GM23338 (cell line): Measurements from ENCODE around the gene PRR4. TPM values are rescaled to one million over a fixed set of nuclear protein-coding genes. Genes with fewer than 3 reads are reported as not detected.

Experiments used
- ATAC-seq: fragments of 200-7000 bp; cut with Tn5 transposase; 3 replicates; pipeline ENCODE4 v1.9.1; 2020
- DNase-seq: peaks from one replicate; pipeline ENCODE4 v3.0.0-alpha.2; 2015; ENCODE audit warnings: low spot score
- H2AFZ ChIP-seq: fragments of 200-600 bp; sonication (generic); 2 replicates; pipeline ENCODE4 v1.8.0; 2016; ENCODE audit warnings: antibody characterized with exemption, mild to moderate bottlenecking, moderate library complexity
- H3F3A ChIP-seq: fragments of 200-600 bp; sonication (generic); replicated peaks from 2 replicates; pipeline ENCODE4 v1.8.0; 2017; ENCODE audit warnings: antibody characterized with exemption, mixed run types, low read depth
- H3K27ac ChIP-seq: fragments of 200-600 bp; sonication (generic); 2 replicates; pipeline ENCODE4 v1.6.1; 2016; ENCODE audit warnings: low read depth
- H3K27me3 ChIP-seq: fragments of 200-600 bp; sonication (generic); 2 replicates; pipeline ENCODE4 v1.8.0; 2016; ENCODE audit warnings: mild to moderate bottlenecking, mixed run types, moderate library complexity; ENCODE audit not compliant: insufficient read depth
- H3K36me3 ChIP-seq: fragments of 200-600 bp; sonication (generic); 2 replicates; pipeline ENCODE4 v1.8.0; 2016; ENCODE audit warnings: mild to moderate bottlenecking; ENCODE audit not compliant: insufficient read depth
- H3K4me1 ChIP-seq: fragments of 200-600 bp; sonication (generic); 2 replicates; pipeline ENCODE4 v1.8.0; 2016; ENCODE audit warnings: mild to moderate bottlenecking, moderate library complexity; ENCODE audit not compliant: insufficient read depth
- H3K4me2 ChIP-seq: fragments of 200-600 bp; sonication (generic); 2 replicates; pipeline ENCODE4 v1.7.1; 2017; ENCODE audit warnings: mixed run types
- H3K4me3 ChIP-seq: fragments of 200-600 bp; sonication (generic); 2 replicates; pipeline ENCODE4 v1.6.1; 2016; ENCODE audit warnings: mixed run types
- H3K79me2 ChIP-seq: fragments of 200-600 bp; sonication (generic); replicated peaks from 2 replicates; pipeline ENCODE4 v1.8.0; 2017; ENCODE audit warnings: mild to moderate bottlenecking; ENCODE audit not compliant: insufficient read depth
- H3K9me2 ChIP-seq: fragments of 200-600 bp; sonication (generic); 2 replicates; pipeline ENCODE4 v1.8.0; 2017; ENCODE audit not compliant: insufficient read depth
- H4K20me1 ChIP-seq: fragments of 200-600 bp; sonication (generic); replicated peaks from 2 replicates; pipeline ENCODE4 v1.8.0; 2017; ENCODE audit warnings: mild to moderate bottlenecking; ENCODE audit not compliant: insufficient read depth
- H3K27ac Mint-ChIP-seq: 2 replicates; pipeline ENCODE4 v1.8.0; 2020; ENCODE audit warnings: inconsistent platforms, mild to moderate bottlenecking, moderate library complexity, mixed read lengths
- H3K27me3 Mint-ChIP-seq: 3 replicates; pipeline ENCODE4 v1.8.0; 2022; ENCODE audit warnings: low read depth, mild to moderate bottlenecking, moderate library complexity, mixed read lengths, inconsistent platforms; ENCODE audit not compliant: insufficient read depth, poor library complexity
- H3K36me3 Mint-ChIP-seq: 3 replicates; pipeline ENCODE4 v1.8.0; 2021; ENCODE audit warnings: low read depth, mild to moderate bottlenecking, inconsistent platforms, moderate library complexity, mixed read lengths
- H3K4me1 Mint-ChIP-seq: 3 replicates; pipeline ENCODE4 v1.8.0; 2020; ENCODE audit warnings: mild to moderate bottlenecking, inconsistent platforms, mixed read lengths
- H3K4me3 Mint-ChIP-seq: 3 replicates; pipeline ENCODE4 v1.8.0; 2021; ENCODE audit warnings: moderate library complexity, mild to moderate bottlenecking, inconsistent platforms, mixed read lengths
- H3K9me3 Mint-ChIP-seq: 3 replicates; pipeline ENCODE4 v1.8.0; 2020; ENCODE audit warnings: moderate library complexity, mild to moderate bottlenecking, inconsistent platforms, mixed read lengths
- CREB1 ChIP-seq: fragments of 250-450 bp; sonication (Bioruptor Pico); IDR thresholded peaks from 2 replicates; pipeline ENCODE4 v1.5.0; 2020; ENCODE audit warnings: low read depth, mild to moderate bottlenecking, moderate library complexity
- EZH2 ChIP-seq: fragments of 200-600 bp; sonication (generic); IDR thresholded peaks from one replicate; pipeline ENCODE4 v1.8.0; 2017; ENCODE audit warnings: antibody characterized with exemption, mild to moderate bottlenecking, low read depth; ENCODE audit not compliant: unreplicated experiment
- EZH2phosphoT487 ChIP-seq: fragments of 200-600 bp; sonication (generic); IDR thresholded peaks from one replicate; pipeline ENCODE4 v1.8.1; 2018; ENCODE audit warnings: antibody characterized with exemption; ENCODE audit not compliant: unreplicated experiment
- JUNB ChIP-seq: IDR thresholded peaks from one replicate; pipeline ENCODE4 v1.6.1; 2016; ENCODE audit warnings: antibody characterized with exemption; ENCODE audit not compliant: unreplicated experiment
- NANOG ChIP-seq: IDR thresholded peaks from 2 replicates; pipeline ENCODE4 v1.6.1; 2016; ENCODE audit warnings: antibody characterized with exemption, borderline replicate concordance
- POLR2AphosphoS5 ChIP-seq: IDR thresholded peaks from 2 replicates; pipeline ENCODE4 v1.6.1; 2016; ENCODE audit warnings: antibody characterized with exemption, low read depth
- REST ChIP-seq: IDR thresholded peaks from one replicate; pipeline ENCODE4 v1.6.1; 2018; ENCODE audit warnings: antibody characterized with exemption; ENCODE audit not compliant: unreplicated experiment
- STAT1 ChIP-seq: IDR thresholded peaks from one replicate; pipeline ENCODE4 v1.6.1; 2016; ENCODE audit warnings: antibody characterized with exemption; ENCODE audit not compliant: unreplicated experiment
- ZNF114 ChIP-seq: fragments of 250-450 bp; sonication (Bioruptor Pico); IDR thresholded peaks from 2 replicates; pipeline ENCODE4 v1.5.0; 2020; ENCODE audit warnings: mild to moderate bottlenecking, moderate library complexity
- ZNF331 ChIP-seq: fragments of 250-450 bp; sonication (Bioruptor Pico); IDR thresholded peaks from 2 replicates; pipeline ENCODE4 v1.5.0; 2020; ENCODE audit warnings: low read depth, mild to moderate bottlenecking, moderate library complexity
- ZNF462 ChIP-seq: fragments of 250-450 bp; sonication (Bioruptor Pico); IDR thresholded peaks from 2 replicates; pipeline ENCODE4 v1.5.0; 2020; ENCODE audit warnings: mild to moderate bottlenecking, moderate library complexity
- polyA plus RNA-seq: library from polyadenylated mRNA; unstranded; fragments of >200 nt; fragmentation: Nextera tagmentation; extraction: Ambion mirVana; gene quantifications from 2 replicates; pipeline ENCODE4 v1.2.1, GENCODE V29; 2016
- total RNA-seq: library from RNA; depleted of rRNA; stranded (reverse); fragments of >200 nt; shearing (Covaris generic); gene quantifications from 2 replicates; pipeline ENCODE4 v1.2.3, GENCODE V29; 2014
- TF ChIP-seq, protein P1 (sequence below), 2 experiments: fragments of 200-600 bp in 1 of 2; sonication (generic) in 1 of 2; conservative IDR thresholded peaks; 2 replicates each; pipeline versions ENCODE4 v1.5.1 to v1.6.1; 2016 to 2017; ENCODE audit warnings: antibody characterized with exemption in 2 of 2, low read depth in 2 of 2, mild to moderate bottlenecking in 2 of 2, moderate library complexity in 1 of 2
- TF ChIP-seq, protein P2 (sequence below): IDR thresholded peaks from 2 replicates; pipeline ENCODE4 v1.6.1; 2016; ENCODE audit warnings: antibody characterized with exemption

The PRR4 gene
- total and polyA plus RNA-seq, 2 experiments from 2014 or later = 2.1 to 7.9 TPM

- H4K20me1 ChIP-seq = no peaks in the 10 kb centered on the region
- H3K36me3 Mint-ChIP-seq = no peaks in the 10 kb centered on the region; the same call in 2 of the 3 replicates
- H3K27ac ChIP-seq = no peak overlapping the region
- no peak overlapping the region for H3K4me3 ChIP-seq
- no peak overlapping the region for H2AFZ ChIP-seq
- no peaks in the 10 kb centered on the region for H3K9me3 Mint-ChIP-seq
- no peak overlapping the region for H3K4me3 Mint-ChIP-seq
- TF ChIP-seq REST (no peak), EZH2phosphoT487 (no peak), ZNF114 (CRISPR knock-in tag) (no peak), ZNF462 (no peak), JUNB (no peak), NANOG (no peak), CREB1 (no peak), POLR2AphosphoS5 (no peak), EZH2 (no peak), STAT1 (no peak), ZNF331 (CRISPR knock-in tag) (no peak)
- TF ChIP-seq, protein P1, sequence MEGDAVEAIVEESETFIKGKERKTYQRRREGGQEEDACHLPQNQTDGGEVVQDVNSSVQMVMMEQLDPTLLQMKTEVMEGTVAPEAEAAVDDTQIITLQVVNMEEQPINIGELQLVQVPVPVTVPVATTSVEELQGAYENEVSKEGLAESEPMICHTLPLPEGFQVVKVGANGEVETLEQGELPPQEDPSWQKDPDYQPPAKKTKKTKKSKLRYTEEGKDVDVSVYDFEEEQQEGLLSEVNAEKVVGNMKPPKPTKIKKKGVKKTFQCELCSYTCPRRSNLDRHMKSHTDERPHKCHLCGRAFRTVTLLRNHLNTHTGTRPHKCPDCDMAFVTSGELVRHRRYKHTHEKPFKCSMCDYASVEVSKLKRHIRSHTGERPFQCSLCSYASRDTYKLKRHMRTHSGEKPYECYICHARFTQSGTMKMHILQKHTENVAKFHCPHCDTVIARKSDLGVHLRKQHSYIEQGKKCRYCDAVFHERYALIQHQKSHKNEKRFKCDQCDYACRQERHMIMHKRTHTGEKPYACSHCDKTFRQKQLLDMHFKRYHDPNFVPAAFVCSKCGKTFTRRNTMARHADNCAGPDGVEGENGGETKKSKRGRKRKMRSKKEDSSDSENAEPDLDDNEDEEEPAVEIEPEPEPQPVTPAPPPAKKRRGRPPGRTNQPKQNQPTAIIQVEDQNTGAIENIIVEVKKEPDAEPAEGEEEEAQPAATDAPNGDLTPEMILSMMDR (conservative IDR thresholded peaks at IDR 0.05; ENCODE audit: low read depth in 2 of 2) = no peak
- TF ChIP-seq, protein P2, sequence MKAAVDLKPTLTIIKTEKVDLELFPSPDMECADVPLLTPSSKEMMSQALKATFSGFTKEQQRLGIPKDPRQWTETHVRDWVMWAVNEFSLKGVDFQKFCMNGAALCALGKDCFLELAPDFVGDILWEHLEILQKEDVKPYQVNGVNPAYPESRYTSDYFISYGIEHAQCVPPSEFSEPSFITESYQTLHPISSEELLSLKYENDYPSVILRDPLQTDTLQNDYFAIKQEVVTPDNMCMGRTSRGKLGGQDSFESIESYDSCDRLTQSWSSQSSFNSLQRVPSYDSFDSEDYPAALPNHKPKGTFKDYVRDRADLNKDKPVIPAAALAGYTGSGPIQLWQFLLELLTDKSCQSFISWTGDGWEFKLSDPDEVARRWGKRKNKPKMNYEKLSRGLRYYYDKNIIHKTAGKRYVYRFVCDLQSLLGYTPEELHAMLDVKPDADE = no peak
- no peaks in the 10 kb centered on the region for H3K27me3 ChIP-seq
- no peak for ATAC-seq
- peak; percentile 30 for DNase-seq
- H3K4me1 Mint-ChIP-seq = no peaks in the 10 kb centered on the region
- H3K36me3 ChIP-seq = no peaks in the 10 kb centered on the region
- H3K27me3 Mint-ChIP-seq = no peaks in the 10 kb centered on the region
- H3K79me2 ChIP-seq = no peaks in the 10 kb centered on the region
- H3K9me2 ChIP-seq = no peaks in the 10 kb centered on the region
- H3K27ac Mint-ChIP-seq = no peak overlapping the region
- no peaks in the 10 kb centered on the region for H3K4me1 ChIP-seq
- no peak overlapping the region for H3K4me2 ChIP-seq
- H3F3A ChIP-seq = no peaks in the 10 kb centered on the region
Observed at GRCh38 chr12:10873378-10873777, 24.1 kb upstream of the PRR4 start.
